IMR-90 (cell line): ENCODE data around the gene SPRR4. TPM values are rescaled to one million over a fixed set of nuclear protein-coding genes. Genes with fewer than 3 reads are reported as not detected.

Source experiments
- ATAC-seq: fragments of 200-7000 bp; cut with Tn5 transposase; 2 replicates; pipeline ENCODE4 v1.9.1; 2020; ENCODE audit warnings: low read depth, mild to moderate bottlenecking, moderate library complexity
- BruUV-seq: library from RNA; stranded (reverse); fragments of 400-500 nt; replicated peaks from 2 replicates; lab custom pipeline; 2021; lab: Mats Ljungman, UMichigan
- CTCF ChIA-PET: fragments of 300-600 bp; formaldehyde crosslinking; extraction: SDS; loops from one replicate; lab custom pipeline; 2021; ENCODE audit warnings: antibody characterized with exemption; lab: Yijun Ruan, JAX
- POLR2A ChIA-PET: fragments of 300-600 bp; sonication (Branson Sonifier 250); formaldehyde crosslinking; loops from one replicate; lab custom pipeline; 2022; ENCODE audit warnings: antibody characterized with exemption; ENCODE audit not compliant: unreplicated experiment; lab: Charles Lee
- DNase-seq: peaks from one replicate; pipeline ENCODE4 v3.0.0; 2013
- H2AFZ ChIP-seq: replicated peaks from 2 replicates; pipeline ENCODE3; 2013; ENCODE audit warnings: low read length, mild to moderate bottlenecking; ENCODE audit not compliant: poor library complexity
- H2AK5ac ChIP-seq: 2 replicates; pipeline ENCODE4 v1.6.1; 2013; ENCODE audit warnings: low read depth, low read length, inconsistent platforms
- H2AK9ac ChIP-seq: replicated peaks from 2 replicates; pipeline ENCODE3; 2013; ENCODE audit warnings: mild to moderate bottlenecking, low read depth, low read length, moderate library complexity; ENCODE audit not compliant: poor library complexity
- H2BK120ac ChIP-seq: 2 replicates; pipeline ENCODE4 v1.6.1; 2013; ENCODE audit warnings: low read depth, low read length, inconsistent platforms
- H2BK15ac ChIP-seq: 3 replicates; pipeline ENCODE4 v1.6.1; 2013; ENCODE audit warnings: low read depth, low read length, inconsistent platforms
- H2BK20ac ChIP-seq: 2 replicates; pipeline ENCODE4 v1.6.1; 2013; ENCODE audit warnings: low read depth, mild to moderate bottlenecking, inconsistent platforms, low read length, moderate library complexity
- H2BK5ac ChIP-seq: 2 replicates; pipeline ENCODE4 v1.6.1; 2013; ENCODE audit warnings: mild to moderate bottlenecking, low read depth, low read length, inconsistent platforms; ENCODE audit not compliant: poor library complexity, severe bottlenecking
- H3K14ac ChIP-seq: replicated peaks from 2 replicates; pipeline ENCODE4 v1.6.1; 2013; ENCODE audit warnings: low read depth, low read length, inconsistent platforms
- H3K18ac ChIP-seq: 2 replicates; pipeline ENCODE4 v1.6.1; 2013; ENCODE audit warnings: low read depth, low read length, control low read depth
- H3K23ac ChIP-seq: 2 replicates; pipeline ENCODE4 v1.6.1; 2013; ENCODE audit warnings: low read depth, low read length, inconsistent platforms
- H3K27ac ChIP-seq: 2 replicates; pipeline ENCODE4 v1.5.1; 2013; ENCODE audit warnings: mild to moderate bottlenecking, control low read depth, low read length; ENCODE audit not compliant: insufficient read depth
- H3K27me3 ChIP-seq: 2 replicates; pipeline ENCODE4 v1.6.1; 2013; ENCODE audit warnings: low read length; ENCODE audit not compliant: control insufficient read depth, insufficient read depth
- H3K36me3 ChIP-seq: 2 replicates; pipeline ENCODE4 v1.6.1; 2013; ENCODE audit warnings: low read length, mixed read lengths; ENCODE audit not compliant: control insufficient read depth, insufficient read depth
- H3K4ac ChIP-seq: 2 replicates; pipeline ENCODE4 v1.6.1; 2013; ENCODE audit warnings: low read depth, low read length, inconsistent platforms
- H3K4me1 ChIP-seq: 2 replicates; pipeline ENCODE4 v1.6.1; 2013; ENCODE audit warnings: low read length, mixed read lengths; ENCODE audit not compliant: control insufficient read depth, insufficient read depth
- H3K4me2 ChIP-seq: 2 replicates; pipeline ENCODE4 v1.6.1; 2013; ENCODE audit warnings: low read depth, mild to moderate bottlenecking, control low read depth, low read length, moderate library complexity
- H3K4me3 ChIP-seq: 2 replicates; pipeline ENCODE4 v1.5.1; 2013; ENCODE audit warnings: low read depth, mild to moderate bottlenecking, control low read depth, low read length, moderate library complexity; ENCODE audit not compliant: insufficient read depth
- H3K56ac ChIP-seq: 2 replicates; pipeline ENCODE4 v1.6.1; 2013; ENCODE audit warnings: low read length, inconsistent platforms; ENCODE audit not compliant: insufficient read depth; ENCODE audit errors: extremely low read depth
- H3K79me1 ChIP-seq, 2 experiments: 2 replicates each; pipeline ENCODE4 v1.6.1; 2013; ENCODE audit warnings: low read length in 2 of 2, inconsistent platforms in 1 of 2, low read depth in 1 of 2
- H3K9ac ChIP-seq: 2 replicates; pipeline ENCODE4 v1.6.1; 2013; ENCODE audit warnings: low read depth, low read length, control low read depth
- H3K9me1 ChIP-seq: 2 replicates; pipeline ENCODE4 v1.6.1; 2013; ENCODE audit warnings: low read length, inconsistent platforms; ENCODE audit not compliant: insufficient read depth
- H3K9me3 ChIP-seq: 2 replicates; pipeline ENCODE4 v1.6.1; 2013; ENCODE audit warnings: low read length; ENCODE audit not compliant: control insufficient read depth, insufficient read depth
- H4K20me1 ChIP-seq: 2 replicates; pipeline ENCODE4 v1.6.1; 2013; ENCODE audit warnings: low read length, inconsistent platforms; ENCODE audit not compliant: insufficient read depth
- H4K5ac ChIP-seq: 2 replicates; pipeline ENCODE4 v1.6.1; 2013; ENCODE audit warnings: mild to moderate bottlenecking, low read depth, low read length, control low read depth
- H4K8ac ChIP-seq, 2 experiments: 2 replicates each; pipeline ENCODE4 v1.6.1; 2013; ENCODE audit warnings: low read depth in 2 of 2, low read length in 2 of 2, control low read depth in 1 of 2, inconsistent platforms in 1 of 2
- H4K91ac ChIP-seq: 2 replicates; pipeline ENCODE4 v1.6.1; 2013; ENCODE audit warnings: low read depth, low read length, inconsistent platforms; ENCODE audit not compliant: insufficient read depth
- CEBPB ChIP-seq: IDR thresholded peaks from 2 replicates; pipeline ENCODE4 v1.6.1; 2012; ENCODE audit warnings: low read depth, low read length, improper control_type of control experiment
- MAFK ChIP-seq: IDR thresholded peaks from 2 replicates; pipeline ENCODE4 v1.6.1; 2012; ENCODE audit warnings: low read depth, low read length, improper control_type of control experiment
- whole genome bisulfite sequencing, 2 experiments: methylation state at CpG; one replicate each; pipeline versions ENCODE4 v1.1.5 to v1.1.7; 2013; ENCODE audit warnings: missing lambda C conversion rate in 2 of 2; ENCODE audit not compliant: insufficient read length in 1 of 2; ENCODE audit errors: extremely low coverage in 2 of 2; 5-methylcytosine and 5-hydroxymethylcytosine counted together
- dilution Hi-C: fragments of 300-500 bp; cut with HindIII; formaldehyde crosslinking; loops from one replicate; pipeline ENCODE4 v1.14.3; 2018; ENCODE audit warnings: low sequenced_read_pairs; ENCODE audit not compliant: unreplicated experiment
- in situ Hi-C: fragments of 300-500 bp; cut with MboI; formaldehyde crosslinking; loops from 3 replicates; pipeline ENCODE4 v1.14.3; 2019; ENCODE audit warnings: low sequenced_read_pairs, inconsistent platforms, mixed read lengths
- intact Hi-C: fragments of 100-400 bp; cut with micrococcal nuclease; formaldehyde crosslinking; loops from 2 replicates; pipeline ENCODE4 v1.10.0; 2022
- polyA plus RNA-seq, 3 experiments: library from polyadenylated mRNA; depleted of rRNA; stranded (reverse); fragments of >200 nt; gene quantifications; 2 replicates each; pipeline ENCODE4 v1.2.3, GENCODE V29; 2012; ENCODE audit warnings: low replicate concordance in 1 of 3
- total RNA-seq: library from RNA; depleted of rRNA; stranded (reverse); fragments of >200 nt; gene quantifications from 2 replicates; pipeline ENCODE4 v1.2.3, GENCODE V29; 2012

The SPRR4 gene
- total and polyA plus RNA-seq, 2 of the 4 experiments (the other 2 are of a cell fraction) = not detected

GRCh38 chr1:152953761-152954160, 16.7 kb upstream of the SPRR4 start:
- H3K36me3 ChIP-seq = no peaks in the 10 kb centered on the region
- H2AK5ac ChIP-seq = no peak overlapping the region
- dilution Hi-C loops = no loop called here
- no peak for ATAC-seq
- no peaks in the 10 kb centered on the region for H3K9me3 ChIP-seq
- intact Hi-C loops = no loop called here
- in situ Hi-C loops = no loop called here
- TF ChIP-seq CEBPB (no peak), MAFK (no peak)
- H3K23ac ChIP-seq = no peak overlapping the region
- no peak overlapping the region for H2BK15ac ChIP-seq
- no peak overlapping the region for H3K4ac ChIP-seq
- no peaks in the 10 kb centered on the region for H3K27me3 ChIP-seq
- no peak overlapping the region for H4K5ac ChIP-seq
- no peaks in the 10 kb centered on the region for H3K9me1 ChIP-seq
- no peaks in the 10 kb centered on the region for H3K79me1 ChIP-seq
- no peak overlapping the region for H3K14ac ChIP-seq
- no peak overlapping the region for H2AK9ac ChIP-seq
- no peaks in the 10 kb centered on the region for H4K20me1 ChIP-seq
- no peak overlapping the region for H4K91ac ChIP-seq
- 60% methylated on average over 1 of the region's 7 CpGs; no CpG with 5 or more reads in 1 of the 2 experiments for WGBS, 2 experiments
- no peak overlapping the region for H2BK20ac ChIP-seq
- H3K4me3 ChIP-seq = no peak overlapping the region
- POLR2A ChIA-PET = no interaction called here
- H3K4me2 ChIP-seq = no peak overlapping the region
- BruUV-seq = no TSS peak
- H3K9ac ChIP-seq = no peak overlapping the region
- H4K8ac ChIP-seq = no peak overlapping the region
- no peak for DNase-seq
- no peak overlapping the region for H2BK120ac ChIP-seq
- H2AFZ ChIP-seq = no peak overlapping the region
- H3K27ac ChIP-seq = no peak overlapping the region
- CTCF ChIA-PET = no interaction called here
- no peak overlapping the region for H2BK5ac ChIP-seq
- no peak overlapping the region for H3K56ac ChIP-seq
- no peak overlapping the region for H3K18ac ChIP-seq
- H3K4me1 ChIP-seq = no peaks in the 10 kb centered on the region
